ENCODE data around the gene NOX4. TPM values are rescaled to one million over a fixed set of nuclear protein-coding genes. Genes with fewer than 3 reads are reported as not detected.
"Not testable (repeated sequence)": the region's sequence is repeated elsewhere in the genome, so short reads cannot be mapped to it uniquely, and the experiment has no call there.

Gene NOX4
- total and polyA plus RNA-seq, 2 of the 8 experiments (the other 6 are each of a cell fraction or from before 2014, with no cell fraction given), result 2.0 to 2.3 TPM

DNA sequence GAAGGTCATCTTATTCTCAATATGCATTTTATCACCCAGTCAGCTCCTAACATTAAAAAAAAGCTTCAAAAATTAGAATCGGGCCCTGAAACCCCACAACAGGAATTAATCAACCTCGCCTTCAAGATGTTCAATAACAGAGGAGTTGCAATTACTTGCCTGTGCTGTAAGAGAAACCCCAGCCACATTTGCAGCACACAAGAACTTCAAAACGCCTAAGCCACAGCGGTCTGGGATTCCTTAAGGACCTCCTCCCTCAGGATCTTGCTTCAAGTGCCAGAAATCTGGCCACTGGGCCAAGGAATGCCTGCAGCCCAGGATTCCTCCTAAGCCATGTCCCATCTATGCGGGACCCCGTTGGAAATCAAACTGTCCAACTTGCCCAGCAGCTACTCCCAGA lies 108.2 kb downstream of the NOX4 start:
- H2AK5ac ChIP-seq (ENCODE audit: low read depth, low read length); H3K4me1 ChIP-seq (replicated peaks in 1 of 4; ENCODE audit: control insufficient read depth in 3 of 4, insufficient read depth in 4 of 4, low read length in 3 of 4); H3K79me2 ChIP-seq (ENCODE audit: control insufficient read depth in 1 of 2, insufficient read depth in 2 of 2, low read length in 2 of 2); H3K4me3 ChIP-seq (ENCODE audit: extremely low read depth in 1 of 4, insufficient read depth in 2 of 4, low read depth in 3 of 4, low read length in 4 of 4); DNase-seq (ENCODE audit: low read depth in 1 of 2, low spot score in 2 of 2); H4K20me1 ChIP-seq (replicated peaks in 1 of 2; ENCODE audit: control insufficient read depth in 1 of 2, insufficient read depth in 2 of 2, low read length in 2 of 2); H4K91ac ChIP-seq (replicated peaks; ENCODE audit: insufficient read length, low read length); H2BK5ac ChIP-seq (ENCODE audit: low read depth, low read length); H3K23ac ChIP-seq (ENCODE audit: insufficient read length); H3K4me2 ChIP-seq (ENCODE audit: insufficient read depth in 1 of 2, low read depth in 2 of 2, low read length in 2 of 2); H3K56ac ChIP-seq (replicated peaks; ENCODE audit: insufficient read length, low read depth, low read length); H3K27ac ChIP-seq (ENCODE audit: low read depth, low read length); FAIRE-seq; H2BK20ac ChIP-seq (ENCODE audit: low read length); H3K27me3 ChIP-seq (replicated peaks in 1 of 4; ENCODE audit: control insufficient read depth in 3 of 4, extremely low read depth in 1 of 4, insufficient read depth in 3 of 4, low read length in 3 of 4); H3K36me3 ChIP-seq (ENCODE audit: control insufficient read depth in 2 of 4, insufficient read depth in 4 of 4, low read length in 3 of 4); H3K18ac ChIP-seq (ENCODE audit: extremely low read depth, low read length); H3K9me3 ChIP-seq (ENCODE audit: insufficient read depth in 2 of 2, low read depth in 1 of 2, low read length in 1 of 2); H4K5ac ChIP-seq (ENCODE audit: insufficient read length, low read depth, low read length); H3K23me2 ChIP-seq (ENCODE audit: low read depth, low read length); H2BK15ac ChIP-seq (ENCODE audit: low read length); H3K14ac ChIP-seq (ENCODE audit: insufficient read length); POLR2A ChIA-PET (ENCODE audit: partially characterized antibody); CTCF ChIA-PET (ENCODE audit: partially characterized antibody); H2BK120ac ChIP-seq (replicated peaks; ENCODE audit: low read depth, low read length); H2BK12ac ChIP-seq (ENCODE audit: low read depth, low read length); H3K79me1 ChIP-seq (ENCODE audit: low read depth, low read length); H4K8ac ChIP-seq (ENCODE audit: extremely low read depth, insufficient read depth, low read length); H3K4ac ChIP-seq (replicated peaks; ENCODE audit: insufficient read length, low read depth, low read length); H3K9ac ChIP-seq (replicated peaks in 1 of 4; ENCODE audit: extremely low read depth in 1 of 4, low read depth in 3 of 4, low read length in 3 of 4); H2AFZ ChIP-seq (ENCODE audit: low read length): not testable (repeated sequence)
- 91% methylated on average over 6 of the region's 6 CpGs; no CpG with 5 or more reads in 1 of the 2 experiments for WGBS, 2 experiments (ENCODE audit: extremely low coverage in 1 of 2, insufficient coverage in 1 of 2, insufficient read length in 1 of 2, insufficient replicate concordance in 2 of 2, low coverage in 1 of 2, low lambda C conversion rate in 2 of 2, missing lambda C conversion rate in 1 of 2)

Data from H1 (cell line).